ENCODE results near the gene EIF4A3.

The EIF4A3 gene

DNA sequence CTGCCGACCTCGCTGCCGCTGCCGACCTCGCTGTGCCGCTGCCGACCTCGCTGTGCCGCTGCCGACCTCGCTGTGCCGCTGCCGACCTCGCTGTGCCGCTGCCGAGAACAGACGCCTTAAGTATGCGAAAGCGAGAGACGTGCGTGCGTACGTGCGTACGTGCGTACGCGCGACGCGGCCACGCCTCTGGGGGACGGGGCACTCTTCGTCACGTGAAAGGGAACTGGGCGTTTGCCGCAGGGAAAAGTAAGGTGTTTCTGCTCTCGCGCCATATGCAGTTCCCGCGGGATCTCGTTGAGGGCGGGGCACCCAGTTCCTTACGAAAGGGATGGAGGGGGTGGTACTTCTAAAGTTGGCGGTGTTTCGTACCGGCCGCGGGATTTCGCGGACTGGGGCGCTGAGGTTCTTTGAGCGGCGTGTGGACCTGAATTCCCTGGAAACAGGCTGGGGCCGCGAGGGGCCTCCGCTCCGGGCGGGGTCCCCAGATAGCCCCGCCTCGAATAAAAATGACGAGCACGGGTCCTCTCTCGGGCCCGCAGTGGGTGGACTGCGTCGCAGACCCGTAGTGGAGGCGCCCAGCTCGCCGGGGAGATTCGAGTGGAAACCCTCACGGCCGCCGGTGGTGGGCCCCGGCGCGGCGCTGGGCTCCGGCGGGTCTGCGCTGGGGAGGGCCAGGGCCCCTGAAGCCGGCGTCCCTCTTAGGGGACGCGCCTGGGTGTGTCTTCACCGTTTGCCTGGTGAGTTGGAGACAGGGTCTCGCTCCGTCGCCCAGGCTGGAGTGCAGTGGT is at the start of gene EIF4A3:
TSS of gene EIF4A3 (minus strand) at position 94 of the 788 bp plus-strand sequence. CDS start 167 bp downstream, outside the sequence.
- H3K36me3 ChIP-seq (ENCODE audit: control insufficient read depth in 2 of 2, insufficient read depth in 2 of 2, low read length in 2 of 2): peaks cover 12 to 14% of the 10 kb centered on the region in 2 donors
- peak within 1 kb of the TSS; percentile 92 to 93 for H3K4me3 ChIP-seq (ENCODE audit: low read length in 2 of 2)
- H3K9me3 ChIP-seq (ENCODE audit: control insufficient read depth in 2 of 2, low read length in 2 of 2): no peaks in the 10 kb centered on the region
- H3K27me3 ChIP-seq (ENCODE audit: control insufficient read depth in 1 of 2, insufficient read depth in 2 of 2, low read length in 2 of 2): no peaks in the 10 kb centered on the region
- peak within 1 kb of the TSS; percentile 80 to 90 for H3K9ac ChIP-seq (ENCODE audit: low read length in 2 of 2)
- H3K27ac ChIP-seq (ENCODE audit: low read length): peak within 1 kb of the TSS; percentile 85
- H3K4me1 ChIP-seq (ENCODE audit: control insufficient read depth, insufficient read depth, low read length): peaks cover 22% of the 10 kb centered on the region

GRCh38 chr17:80196652-80197051 is 49.7 kb upstream of the EIF4A3 start:
- H3K9me3 ChIP-seq (ENCODE audit: control insufficient read depth in 2 of 2, low read length in 2 of 2): no peaks in the 10 kb centered on the region
- H3K27ac ChIP-seq (ENCODE audit: low read length): no peak overlapping the region
- H3K27me3 ChIP-seq (ENCODE audit: control insufficient read depth in 1 of 2, insufficient read depth in 2 of 2, low read length in 2 of 2): peaks cover 6 to 8% of the 10 kb centered on the region in 2 donors
- no peak overlapping the region for H3K9ac ChIP-seq (ENCODE audit: low read length in 2 of 2)
- H3K4me3 ChIP-seq (ENCODE audit: low read length in 2 of 2): no peak overlapping the region
- H3K4me1 ChIP-seq (ENCODE audit: control insufficient read depth, insufficient read depth, low read length): no peaks in the 10 kb centered on the region
- H3K36me3 ChIP-seq (ENCODE audit: control insufficient read depth in 2 of 2, insufficient read depth in 2 of 2, low read length in 2 of 2): no peaks in the 10 kb centered on the region

DNA sequence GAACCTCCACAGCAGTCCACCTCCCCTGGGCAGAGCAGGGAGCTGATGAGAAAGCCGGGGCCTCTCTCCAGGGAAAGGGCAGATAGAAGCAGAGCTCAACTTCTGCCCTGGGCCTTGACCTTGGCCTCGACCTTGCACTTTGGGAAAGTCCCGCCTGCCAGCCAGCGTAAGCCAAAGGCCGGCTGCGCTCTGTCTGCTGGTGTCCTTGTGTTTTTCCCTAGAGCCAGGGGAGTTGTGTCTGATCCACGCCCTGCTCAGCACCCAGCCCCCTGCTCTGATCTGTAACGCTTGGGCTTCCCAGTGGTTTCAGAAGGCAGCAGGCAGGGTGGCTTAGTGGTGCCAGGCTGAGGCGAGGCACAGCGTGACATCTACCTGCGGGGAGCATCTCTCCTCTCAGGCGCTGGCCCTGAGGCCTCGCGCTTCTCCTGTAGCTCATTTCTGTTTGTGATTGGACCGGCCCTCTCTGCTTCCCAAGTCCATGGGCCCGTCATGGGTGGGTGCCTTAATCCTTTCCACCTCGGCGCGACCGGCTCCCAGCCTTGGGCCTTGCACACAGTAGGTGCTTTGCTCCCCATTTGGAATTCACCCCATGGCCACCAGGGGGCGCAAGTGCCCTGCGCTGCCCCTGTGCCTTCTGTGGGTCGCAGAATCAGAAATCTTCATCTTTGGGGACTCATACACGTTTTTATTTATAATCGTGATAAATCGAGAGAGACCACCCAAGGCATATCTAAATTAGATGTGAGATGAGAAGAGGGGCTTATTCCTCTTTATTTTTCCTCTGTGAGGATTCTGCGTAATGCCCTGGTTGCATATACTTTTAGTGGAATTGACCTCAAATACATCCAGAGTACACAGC is 49.0 kb upstream of the EIF4A3 start:
- H3K9ac ChIP-seq (ENCODE audit: low read length in 2 of 2): no peak overlapping the region
- H3K4me3 ChIP-seq (ENCODE audit: low read length in 2 of 2): no peak overlapping the region

GRCh38 chr17:80195141-80195540 is 48.2 kb upstream of the EIF4A3 start:
- Histone ChIP-seq H3K27me3 (ENCODE audit: control insufficient read depth in 1 of 2, insufficient read depth in 2 of 2, low read length in 2 of 2) (peaks cover 6 to 8% of the 10 kb centered on the region in 2 donors), H3K27ac (ENCODE audit: low read length) (no peak overlapping the region), H3K9me3 (ENCODE audit: control insufficient read depth in 2 of 2, low read length in 2 of 2) (no peaks in the 10 kb centered on the region), H3K36me3 (ENCODE audit: control insufficient read depth in 2 of 2, insufficient read depth in 2 of 2, low read length in 2 of 2) (no peaks in the 10 kb centered on the region), H3K4me1 (ENCODE audit: control insufficient read depth, insufficient read depth, low read length) (no peaks in the 10 kb centered on the region), H3K4me3 (ENCODE audit: low read length in 2 of 2) (no peak overlapping the region), H3K9ac (ENCODE audit: low read length in 2 of 2) (no peak overlapping the region)

More for the DNA sequence above, 49.0 kb upstream of the EIF4A3 start:
- no peaks in the 10 kb centered on the region for H3K36me3 ChIP-seq (ENCODE audit: control insufficient read depth in 2 of 2, insufficient read depth in 2 of 2, low read length in 2 of 2)
- peaks cover 6 to 8% of the 10 kb centered on the region in 2 donors for H3K27me3 ChIP-seq (ENCODE audit: control insufficient read depth in 1 of 2, insufficient read depth in 2 of 2, low read length in 2 of 2)
- H3K9me3 ChIP-seq (ENCODE audit: control insufficient read depth in 2 of 2, low read length in 2 of 2): no peaks in the 10 kb centered on the region
- no peak overlapping the region for H3K27ac ChIP-seq (ENCODE audit: low read length)
- no peaks in the 10 kb centered on the region for H3K4me1 ChIP-seq (ENCODE audit: control insufficient read depth, insufficient read depth, low read length)

DNA sequence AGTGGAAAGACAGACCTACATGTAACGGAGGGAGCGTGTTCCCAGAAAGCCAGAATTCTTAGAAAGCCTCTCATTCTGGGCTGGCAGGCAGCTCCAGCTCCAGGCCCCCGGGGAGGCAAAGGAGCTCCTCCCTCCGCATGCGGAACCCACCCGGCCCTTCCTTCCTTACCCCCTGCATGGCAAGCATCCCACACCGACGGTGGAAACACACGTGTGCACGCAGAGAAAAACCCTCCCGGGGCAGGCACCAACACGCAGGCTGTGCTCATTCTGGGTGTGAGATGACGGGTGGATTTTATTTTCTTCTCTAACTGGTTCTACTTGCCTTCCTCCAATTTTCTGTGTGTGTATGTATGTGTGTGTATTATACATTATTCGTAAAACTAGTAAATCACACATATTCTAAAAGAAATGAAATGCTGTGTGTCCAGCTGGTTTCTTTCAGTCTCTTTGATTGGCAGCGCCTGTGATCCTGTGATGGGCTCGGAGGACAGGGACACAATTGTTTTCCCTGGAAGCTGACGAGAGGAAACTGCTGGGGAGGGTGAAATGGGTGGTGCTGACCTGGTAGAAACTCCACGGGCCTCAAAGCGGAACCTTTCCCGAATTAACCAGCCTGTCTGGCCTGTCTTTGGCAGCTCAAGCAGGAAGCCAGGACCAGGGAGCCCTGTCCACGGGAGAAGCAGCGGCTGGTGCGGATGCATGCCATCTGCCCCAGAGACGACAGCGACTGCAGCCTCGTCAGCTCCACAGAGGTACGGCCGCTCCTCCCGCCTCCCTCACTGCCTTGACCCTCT is 45.1 kb upstream of the EIF4A3 start:
- no peak overlapping the region for H3K9ac ChIP-seq (ENCODE audit: low read length in 2 of 2)
- H3K9me3 ChIP-seq (ENCODE audit: control insufficient read depth in 2 of 2, low read length in 2 of 2): no peaks in the 10 kb centered on the region
- H3K27me3 ChIP-seq (ENCODE audit: control insufficient read depth in 1 of 2, insufficient read depth in 2 of 2, low read length in 2 of 2): peaks cover 8 to 10% of the 10 kb centered on the region in 2 donors
- H3K36me3 ChIP-seq (ENCODE audit: control insufficient read depth in 2 of 2, insufficient read depth in 2 of 2, low read length in 2 of 2): no peaks in the 10 kb centered on the region
- peaks cover 4% of the 10 kb centered on the region for H3K4me1 ChIP-seq (ENCODE audit: control insufficient read depth, insufficient read depth, low read length)
- no peak overlapping the region for H3K27ac ChIP-seq (ENCODE audit: low read length)
- H3K4me3 ChIP-seq (ENCODE audit: low read length in 2 of 2): no peak overlapping the region

DNA sequence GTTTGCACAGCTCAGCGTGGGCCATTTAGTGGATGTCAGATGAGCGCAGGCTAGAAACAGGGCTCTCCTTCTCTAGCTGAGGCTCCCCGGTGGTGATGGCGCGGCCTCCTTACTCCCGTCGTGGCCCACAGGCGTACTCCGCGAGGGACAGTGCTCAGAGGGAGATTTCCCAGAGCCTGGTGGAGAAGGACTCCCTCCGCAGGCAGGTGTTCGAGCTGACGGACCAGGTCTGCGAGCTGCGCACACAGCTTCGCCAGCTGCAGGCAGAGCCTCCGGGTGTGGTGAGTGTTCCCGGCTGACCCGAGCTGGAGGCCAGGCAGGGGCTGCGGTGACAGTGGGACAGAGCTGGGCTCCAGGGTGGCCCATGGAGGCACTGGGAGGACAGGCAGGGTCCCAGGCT is 44.3 kb upstream of the EIF4A3 start:
- Histone ChIP-seq H3K36me3 (ENCODE audit: control insufficient read depth in 2 of 2, insufficient read depth in 2 of 2, low read length in 2 of 2) (no peaks in the 10 kb centered on the region), H3K27me3 (ENCODE audit: control insufficient read depth in 1 of 2, insufficient read depth in 2 of 2, low read length in 2 of 2) (peaks cover 8% of the 10 kb centered on the region in 2 donors), H3K4me3 (ENCODE audit: low read length in 2 of 2) (no peak overlapping the region), H3K9me3 (ENCODE audit: control insufficient read depth in 2 of 2, low read length in 2 of 2) (no peaks in the 10 kb centered on the region), H3K4me1 (ENCODE audit: control insufficient read depth, insufficient read depth, low read length) (peaks cover 4% of the 10 kb centered on the region), H3K27ac (ENCODE audit: low read length) (no peak overlapping the region), H3K9ac (ENCODE audit: low read length in 2 of 2) (no peak overlapping the region)

GRCh38 chr17:80190716-80191115 is 43.8 kb upstream of the EIF4A3 start:
- Histone ChIP-seq H3K9me3 (ENCODE audit: control insufficient read depth in 2 of 2, low read length in 2 of 2) (no peaks in the 10 kb centered on the region), H3K27ac (ENCODE audit: low read length) (no peak overlapping the region), H3K4me1 (ENCODE audit: control insufficient read depth, insufficient read depth, low read length) (peaks cover 4% of the 10 kb centered on the region), H3K36me3 (ENCODE audit: control insufficient read depth in 2 of 2, insufficient read depth in 2 of 2, low read length in 2 of 2) (no peaks in the 10 kb centered on the region), H3K9ac (ENCODE audit: low read length in 2 of 2) (no peak overlapping the region), H3K27me3 (ENCODE audit: control insufficient read depth in 1 of 2, insufficient read depth in 2 of 2, low read length in 2 of 2) (peaks cover 8% of the 10 kb centered on the region in 2 donors), H3K4me3 (ENCODE audit: low read length in 2 of 2) (no peak overlapping the region)

- H3K4me3 ChIP-seq (ENCODE audit: low read length in 2 of 2): no peak overlapping the region
- H3K9me3 ChIP-seq (ENCODE audit: control insufficient read depth in 2 of 2, low read length in 2 of 2): no peaks in the 10 kb centered on the region
Measured at GRCh38 chr17:80189611-80190010, 42.7 kb upstream of the EIF4A3 start.

GRCh38 chr17:80187515-80187941 is 40.6 kb upstream of the EIF4A3 start:
- Histone ChIP-seq H3K4me1 (ENCODE audit: control insufficient read depth, insufficient read depth, low read length) (peaks cover 4% of the 10 kb centered on the region), H3K36me3 (ENCODE audit: control insufficient read depth in 2 of 2, insufficient read depth in 2 of 2, low read length in 2 of 2) (no peaks in the 10 kb centered on the region), H3K9me3 (ENCODE audit: control insufficient read depth in 2 of 2, low read length in 2 of 2) (no peaks in the 10 kb centered on the region), H3K27ac (ENCODE audit: low read length) (no peak overlapping the region), H3K9ac (ENCODE audit: low read length in 2 of 2) (no peak overlapping the region), H3K4me3 (ENCODE audit: low read length in 2 of 2) (no peak overlapping the region), H3K27me3 (ENCODE audit: control insufficient read depth in 1 of 2, insufficient read depth in 2 of 2, low read length in 2 of 2) (peaks cover 0 to 4% of the 10 kb centered on the region in 2 donors)

More at GRCh38 chr17:80189611-80190010, 42.7 kb upstream of the EIF4A3 start:
- H3K27me3 ChIP-seq (ENCODE audit: control insufficient read depth in 1 of 2, insufficient read depth in 2 of 2, low read length in 2 of 2): peaks cover 0 to 4% of the 10 kb centered on the region in 2 donors
- peaks cover 4% of the 10 kb centered on the region for H3K4me1 ChIP-seq (ENCODE audit: control insufficient read depth, insufficient read depth, low read length)
- no peak overlapping the region for H3K27ac ChIP-seq (ENCODE audit: low read length)
- H3K36me3 ChIP-seq (ENCODE audit: control insufficient read depth in 2 of 2, insufficient read depth in 2 of 2, low read length in 2 of 2): no peaks in the 10 kb centered on the region
- no peak overlapping the region for H3K9ac ChIP-seq (ENCODE audit: low read length in 2 of 2)

GRCh38 chr17:80187090-80187489 is 40.2 kb upstream of the EIF4A3 start:
- Histone ChIP-seq H3K9ac (ENCODE audit: low read length in 2 of 2) (no peak overlapping the region), H3K36me3 (ENCODE audit: control insufficient read depth in 2 of 2, insufficient read depth in 2 of 2, low read length in 2 of 2) (no peaks in the 10 kb centered on the region), H3K4me1 (ENCODE audit: control insufficient read depth, insufficient read depth, low read length) (peaks cover 4% of the 10 kb centered on the region), H3K27me3 (ENCODE audit: control insufficient read depth in 1 of 2, insufficient read depth in 2 of 2, low read length in 2 of 2) (peaks cover 0 to 4% of the 10 kb centered on the region in 2 donors), H3K4me3 (ENCODE audit: low read length in 2 of 2) (no peak overlapping the region), H3K9me3 (ENCODE audit: control insufficient read depth in 2 of 2, low read length in 2 of 2) (no peaks in the 10 kb centered on the region), H3K27ac (ENCODE audit: low read length) (no peak overlapping the region)

Measured in stomach smooth muscle (tissue), 2 donors.